ENCODE measurements around the gene ZNF628.

The ZNF628 gene

GRCh38 chr19:55481148-55481793 is 4.9 kb downstream of the ZNF628 start:
- no peak for DNase-seq (ENCODE audit: low spot score)
- TF ChIP-seq CTCF (IDR thresholded peaks at IDR 0.05; ENCODE audit: extremely low read depth, insufficient read depth, missing control alignments): no peak
- in situ Hi-C loops (cut with MboI; ENCODE audit: low pct_unique_long_range_greater_than_20kb, low sequenced_read_pairs, unreplicated experiment): no loop called here

GRCh38 chr19:55481794-55482155 is 5.4 kb downstream of the ZNF628 start:
- DNase-seq (ENCODE audit: low spot score): no peak
- TF ChIP-seq CTCF (IDR thresholded peaks at IDR 0.05; ENCODE audit: extremely low read depth, insufficient read depth, missing control alignments): no peak
- in situ Hi-C loops (cut with MboI; ENCODE audit: low pct_unique_long_range_greater_than_20kb, low sequenced_read_pairs, unreplicated experiment): no loop called here

GRCh38 chr19:55482156-55482961 is 5.9 kb downstream of the ZNF628 start:
- in situ Hi-C loops (cut with MboI; ENCODE audit: low pct_unique_long_range_greater_than_20kb, low sequenced_read_pairs, unreplicated experiment): no loop called here
- no peak for TF ChIP-seq CTCF (IDR thresholded peaks at IDR 0.05; ENCODE audit: extremely low read depth, insufficient read depth, missing control alignments)
- DNase-seq (ENCODE audit: low spot score): no peak

GRCh38 chr19:55482967-55483705 is 6.7 kb downstream of the ZNF628 start:
- no peak for TF ChIP-seq CTCF (IDR thresholded peaks at IDR 0.05; ENCODE audit: extremely low read depth, insufficient read depth, missing control alignments)
- in situ Hi-C loops (cut with MboI; ENCODE audit: low pct_unique_long_range_greater_than_20kb, low sequenced_read_pairs, unreplicated experiment): no loop called here
- DNase-seq (ENCODE audit: low spot score): no peak

- in situ Hi-C loops (cut with MboI; ENCODE audit: low pct_unique_long_range_greater_than_20kb, low sequenced_read_pairs, unreplicated experiment): no loop called here
- no peak for TF ChIP-seq CTCF (IDR thresholded peaks at IDR 0.05; ENCODE audit: extremely low read depth, insufficient read depth, missing control alignments)
- DNase-seq (ENCODE audit: low spot score): no peak
Measured at GRCh38 chr19:55483706-55484592, 7.5 kb downstream of the ZNF628 start.
